ENCODE results near the gene ZNF697.
"Not testable (repeated sequence)": the region's sequence is repeated elsewhere in the genome, so short reads cannot be mapped to it uniquely, and the experiment has no call there.

DNA sequence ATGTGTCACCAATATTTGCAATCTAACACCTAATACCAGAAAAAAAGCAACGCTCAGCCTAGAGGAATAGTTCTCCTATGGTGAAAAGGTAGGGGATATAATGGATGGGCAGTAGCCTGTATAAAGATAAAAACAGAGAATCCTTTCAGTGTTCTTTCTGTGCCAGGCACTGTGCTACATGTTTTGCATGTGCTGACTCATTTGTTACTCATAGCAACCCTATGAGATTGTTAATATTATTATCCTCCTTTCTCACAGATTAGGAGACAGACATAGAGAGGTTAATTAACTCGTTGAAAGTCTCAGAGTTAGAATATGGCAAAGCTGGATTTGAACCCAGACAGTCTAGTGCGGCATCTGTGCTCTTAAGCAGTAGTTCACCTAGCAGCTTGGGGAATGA is 45.3 kb downstream of the ZNF697 start:
- TF ChIP-seq POLR2A, POLR2AphosphoS5, EP300 (IDR thresholded peaks at IDR 0.05): not testable (repeated sequence)
- TF ChIP-seq, protein P1, sequence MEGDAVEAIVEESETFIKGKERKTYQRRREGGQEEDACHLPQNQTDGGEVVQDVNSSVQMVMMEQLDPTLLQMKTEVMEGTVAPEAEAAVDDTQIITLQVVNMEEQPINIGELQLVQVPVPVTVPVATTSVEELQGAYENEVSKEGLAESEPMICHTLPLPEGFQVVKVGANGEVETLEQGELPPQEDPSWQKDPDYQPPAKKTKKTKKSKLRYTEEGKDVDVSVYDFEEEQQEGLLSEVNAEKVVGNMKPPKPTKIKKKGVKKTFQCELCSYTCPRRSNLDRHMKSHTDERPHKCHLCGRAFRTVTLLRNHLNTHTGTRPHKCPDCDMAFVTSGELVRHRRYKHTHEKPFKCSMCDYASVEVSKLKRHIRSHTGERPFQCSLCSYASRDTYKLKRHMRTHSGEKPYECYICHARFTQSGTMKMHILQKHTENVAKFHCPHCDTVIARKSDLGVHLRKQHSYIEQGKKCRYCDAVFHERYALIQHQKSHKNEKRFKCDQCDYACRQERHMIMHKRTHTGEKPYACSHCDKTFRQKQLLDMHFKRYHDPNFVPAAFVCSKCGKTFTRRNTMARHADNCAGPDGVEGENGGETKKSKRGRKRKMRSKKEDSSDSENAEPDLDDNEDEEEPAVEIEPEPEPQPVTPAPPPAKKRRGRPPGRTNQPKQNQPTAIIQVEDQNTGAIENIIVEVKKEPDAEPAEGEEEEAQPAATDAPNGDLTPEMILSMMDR (IDR thresholded peaks at IDR 0.05) = not testable (repeated sequence)
